ENCODE results near the gene AGPAT4.
"Not testable (repeated sequence)": the region's sequence is repeated elsewhere in the genome, so short reads cannot be mapped to it uniquely, and the experiment has no call there.

Gene AGPAT4

DNA sequence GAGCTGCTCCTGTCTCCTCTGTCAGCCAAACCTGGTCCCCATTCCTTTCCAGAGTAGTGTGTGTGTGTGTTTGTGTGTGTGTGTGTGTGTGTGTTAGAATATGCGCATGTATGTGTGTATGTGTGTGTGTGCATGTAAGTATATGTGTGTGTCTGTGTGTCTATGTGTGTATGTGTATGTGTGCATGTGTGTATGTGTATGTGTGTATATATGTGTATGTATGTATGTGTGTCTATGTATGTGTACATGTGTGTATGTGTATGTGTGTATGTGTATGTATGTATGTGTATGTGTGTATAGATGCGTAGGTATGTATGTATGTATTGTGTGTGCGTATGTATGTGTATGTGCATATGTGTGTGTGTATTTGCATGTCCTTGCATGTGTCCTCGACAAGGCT lies 79.5 kb downstream of the AGPAT4 start:
- DNase-seq = no peak

DNA sequence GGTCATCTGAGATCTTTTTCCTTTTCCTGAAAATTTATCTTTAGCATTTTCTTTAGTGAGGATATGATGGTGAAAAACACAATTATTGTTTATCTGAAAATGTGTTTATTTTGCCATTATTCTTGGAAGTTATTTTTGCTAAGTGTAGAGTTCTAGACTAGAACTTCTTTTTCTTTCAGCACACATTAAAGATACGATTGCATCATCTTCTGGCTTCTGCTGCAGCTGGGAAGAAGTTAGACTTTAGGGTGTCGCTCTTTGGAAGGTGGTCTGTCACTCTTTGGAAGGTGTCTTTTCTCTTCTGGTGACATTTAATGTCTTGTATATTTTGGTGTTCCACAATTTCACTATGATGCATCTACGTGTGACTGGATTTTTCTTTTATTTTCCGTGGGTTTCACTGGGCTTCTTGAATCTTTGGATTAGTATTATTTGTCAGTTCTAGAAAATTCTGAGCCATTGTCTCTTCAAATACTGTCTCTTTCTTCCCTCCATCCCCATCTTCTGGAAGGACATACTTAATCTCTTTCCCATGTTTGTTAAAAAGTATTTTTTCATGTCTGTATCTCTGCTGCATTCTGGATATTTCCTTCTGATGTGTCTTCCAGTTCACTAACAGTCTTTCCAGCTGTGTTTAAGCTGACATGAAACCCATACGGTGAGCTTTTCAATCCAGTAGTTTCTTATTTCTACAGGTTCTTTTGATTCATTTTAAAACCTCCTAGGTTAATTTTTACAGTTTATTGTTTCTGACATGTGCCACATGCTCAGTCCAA lies 81.0 kb downstream of the AGPAT4 start:
- no peak for DNase-seq

DNA sequence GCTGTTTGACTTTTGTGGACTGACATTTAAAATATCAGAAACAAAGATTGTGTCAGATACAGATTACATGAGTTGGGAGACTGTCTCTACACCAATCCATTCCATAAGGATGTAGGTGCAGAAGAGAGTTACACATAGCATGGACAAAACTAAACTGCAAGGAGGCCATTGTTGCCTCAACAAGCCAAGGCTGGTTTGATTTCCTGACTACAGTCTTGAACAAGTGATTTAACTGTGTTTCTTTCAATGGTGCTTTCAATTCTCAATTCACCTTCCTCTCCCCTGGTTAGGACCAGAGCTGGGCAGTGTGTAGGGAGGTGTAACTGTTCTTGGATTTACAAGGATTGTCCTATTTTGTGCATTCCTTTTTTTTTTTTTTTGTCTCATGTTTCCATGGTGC lies 82.2 kb downstream of the AGPAT4 start:
- DNase-seq = no peak

DNA sequence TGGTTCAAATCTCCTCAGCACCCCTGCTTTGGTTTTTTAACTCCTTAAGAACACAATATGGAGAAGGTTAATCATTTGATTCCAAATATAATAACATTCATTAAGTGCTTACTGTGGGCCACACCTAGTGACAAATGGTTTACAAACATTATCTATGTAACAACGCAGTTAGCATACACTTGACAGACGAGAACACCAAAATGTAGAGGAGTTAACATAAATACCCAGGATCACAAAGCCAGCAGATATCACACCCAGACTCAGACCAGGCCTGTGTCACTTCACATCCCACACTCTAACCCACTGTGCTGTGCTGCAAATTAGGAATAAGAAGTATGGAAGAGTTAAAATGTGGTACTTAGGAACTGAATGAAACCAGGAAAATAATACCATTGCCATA lies 82.9 kb downstream of the AGPAT4 start:
- DNase-seq = no peak

DNA sequence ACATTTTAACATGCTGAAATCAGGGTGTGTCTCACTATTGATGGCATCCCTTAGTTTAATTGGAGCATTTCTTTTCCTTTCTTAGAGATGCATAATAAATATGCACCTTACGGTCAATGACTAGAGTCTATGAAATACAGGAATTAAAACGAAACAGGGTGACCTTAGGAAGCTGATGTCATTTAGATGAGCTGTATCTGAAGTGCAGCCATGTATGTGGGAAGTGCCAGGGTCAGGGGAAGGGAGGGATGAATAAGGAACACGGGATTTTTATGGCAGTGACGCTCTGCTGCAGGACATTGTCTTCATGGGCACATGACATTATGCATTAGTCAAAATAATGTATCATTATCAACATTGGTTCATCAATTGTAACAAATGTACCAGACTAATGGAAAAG lies 84.0 kb downstream of the AGPAT4 start:
- DNase-seq = no peak

DNA sequence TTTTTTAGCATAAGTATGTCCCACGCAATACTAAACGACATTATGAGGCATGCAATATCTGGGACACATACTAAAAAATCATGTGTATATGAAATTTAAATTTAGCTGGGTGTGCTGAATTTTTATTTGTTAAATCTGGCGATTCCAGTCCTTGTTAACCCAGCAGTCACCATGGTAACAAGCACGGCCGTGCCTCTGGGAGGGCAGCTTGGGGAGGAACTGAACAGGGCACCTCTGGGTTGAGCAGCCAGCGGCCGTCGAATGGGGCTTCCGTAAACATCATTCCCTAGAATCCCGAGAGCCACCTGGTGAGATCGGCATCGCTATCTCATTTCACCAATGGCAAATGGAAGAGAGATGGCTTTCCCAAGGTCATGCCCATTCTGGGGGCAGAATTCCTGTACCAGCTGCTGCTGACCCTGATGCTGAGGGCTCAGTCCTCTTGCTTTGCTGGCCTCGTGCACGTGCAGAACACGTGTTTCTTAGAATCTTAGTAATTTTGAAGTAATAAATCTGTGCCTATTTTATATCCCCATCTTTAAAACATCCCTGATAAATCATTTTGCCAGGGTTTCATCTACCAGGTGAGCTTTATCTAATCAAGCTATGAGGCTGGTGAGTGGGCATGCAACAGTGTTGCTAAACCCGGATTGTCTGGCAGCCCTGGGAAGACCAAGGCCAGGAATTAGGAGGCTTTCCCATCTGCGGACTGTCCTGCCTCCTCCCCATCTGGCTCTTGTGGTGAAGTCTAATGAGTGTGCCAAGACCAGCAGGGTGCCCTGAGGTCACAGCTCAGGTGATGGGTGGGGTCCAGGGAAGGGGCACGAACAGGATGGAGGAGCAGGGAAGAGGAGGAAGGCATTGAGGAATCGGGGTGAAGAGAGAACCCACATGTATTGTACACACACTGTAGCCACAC lies 85.1 kb downstream of the AGPAT4 start:
- no peak for DNase-seq

DNA sequence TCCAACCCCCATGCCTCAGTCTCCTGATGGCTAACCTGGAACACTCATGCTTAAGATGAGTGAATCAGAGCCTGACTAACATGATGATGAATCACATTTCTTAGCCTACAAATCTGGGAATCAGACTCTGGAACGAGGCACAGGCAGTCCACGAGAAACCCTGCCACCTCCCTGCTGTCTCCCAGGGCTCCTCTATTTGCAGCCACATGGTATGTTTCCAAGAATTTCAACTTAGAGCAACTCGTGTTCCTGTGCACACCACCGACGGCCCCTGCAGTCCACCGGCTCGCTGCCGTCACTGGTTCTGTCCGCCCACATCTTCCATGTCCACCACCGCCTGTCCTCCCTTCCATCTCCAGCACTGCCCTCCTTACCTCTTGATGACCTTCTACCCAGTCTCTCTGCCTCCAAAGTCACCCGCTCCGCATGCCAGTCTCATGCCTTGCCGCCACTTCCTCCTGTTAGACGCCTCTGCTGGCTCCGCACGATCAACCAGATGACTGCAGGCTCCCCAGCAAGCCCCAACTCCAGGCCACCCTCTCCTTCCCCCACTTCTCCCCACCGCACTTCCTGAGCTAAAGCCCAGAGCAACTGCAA lies 87.6 kb downstream of the AGPAT4 start:
- peak in 1 of 2 experiments; percentile 24 for DNase-seq

DNA sequence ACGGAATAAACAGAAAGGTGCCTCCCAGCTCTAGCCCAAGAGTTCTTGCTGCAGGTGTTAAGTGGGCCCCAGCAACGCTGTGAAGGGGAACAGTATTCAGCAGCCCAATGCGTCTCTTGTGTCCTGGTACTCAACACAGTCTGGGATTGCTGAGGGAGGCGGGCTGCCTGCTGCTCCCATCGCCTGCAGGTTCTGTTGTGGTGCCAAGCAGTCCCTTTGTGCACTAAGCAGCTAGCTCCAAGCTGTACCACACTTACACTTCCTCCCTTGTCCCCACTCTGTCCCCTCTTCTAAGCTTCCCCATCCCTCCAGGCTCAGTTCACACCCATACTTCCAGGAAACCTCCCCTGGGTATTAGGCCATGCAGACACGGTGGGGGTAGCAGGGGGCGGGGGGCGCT lies 92.7 kb downstream of the AGPAT4 start:
- DNase-seq = no peak

DNA sequence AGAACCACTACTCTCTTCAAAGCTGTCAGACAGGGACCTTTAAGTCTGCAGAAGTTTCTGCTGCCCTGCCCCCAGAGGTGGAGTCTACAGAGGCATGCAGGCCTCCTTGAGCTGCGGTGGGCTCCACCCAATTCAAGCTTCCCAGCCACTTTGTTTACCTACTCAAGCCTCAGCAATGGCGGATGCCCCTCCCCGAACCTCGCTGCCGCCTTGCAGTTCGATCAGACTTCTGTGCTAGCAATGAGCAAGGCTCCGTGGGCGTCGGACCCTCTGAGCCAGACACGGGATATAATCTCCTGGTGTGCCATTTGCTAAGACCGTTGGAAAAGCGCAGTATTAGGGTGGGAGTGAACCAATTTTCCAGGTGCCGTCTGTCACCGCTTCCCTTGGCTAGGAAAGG lies 95.7 kb downstream of the AGPAT4 start:
- not testable (repeated sequence) for DNase-seq

DNA sequence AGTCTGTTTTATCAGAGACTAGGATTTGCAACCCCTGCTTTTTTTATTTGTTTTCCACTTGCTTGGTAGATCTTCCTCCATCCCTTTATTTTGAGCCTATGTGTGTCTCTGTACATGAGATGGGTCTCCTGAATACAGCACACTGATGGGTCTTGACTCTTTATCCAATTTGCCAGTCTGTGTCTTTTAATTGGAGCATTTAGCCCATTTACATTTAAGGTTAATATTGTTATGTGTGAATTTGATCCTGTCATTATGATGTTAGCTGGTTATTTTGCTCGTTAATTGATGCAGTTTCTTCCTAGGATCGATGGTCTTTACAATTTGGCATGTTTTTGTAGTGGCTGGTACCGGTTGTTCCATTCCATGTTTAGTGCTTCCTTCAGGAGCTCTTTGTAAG lies 97.4 kb downstream of the AGPAT4 start:
- not testable (repeated sequence) for DNase-seq

DNA sequence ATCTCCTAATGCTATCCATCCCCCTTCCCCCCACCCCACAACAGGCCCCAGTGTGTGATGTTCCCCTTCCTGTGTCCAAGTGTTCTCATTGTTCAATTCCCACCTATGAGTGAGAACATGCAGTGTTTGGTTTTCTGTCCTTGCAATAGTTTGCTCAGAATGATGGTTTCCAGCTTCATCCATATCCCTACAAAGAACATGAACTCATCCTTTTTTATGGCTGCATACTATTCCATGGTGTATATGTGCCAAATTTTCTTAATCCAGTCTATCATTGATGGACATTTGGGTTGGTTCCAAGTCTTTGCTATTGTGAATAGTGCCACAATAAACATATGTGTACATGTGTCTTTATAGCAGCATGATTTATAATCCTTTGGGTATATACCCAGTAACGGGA lies 101.1 kb downstream of the AGPAT4 start:
- not testable (repeated sequence) for DNase-seq

DNA sequence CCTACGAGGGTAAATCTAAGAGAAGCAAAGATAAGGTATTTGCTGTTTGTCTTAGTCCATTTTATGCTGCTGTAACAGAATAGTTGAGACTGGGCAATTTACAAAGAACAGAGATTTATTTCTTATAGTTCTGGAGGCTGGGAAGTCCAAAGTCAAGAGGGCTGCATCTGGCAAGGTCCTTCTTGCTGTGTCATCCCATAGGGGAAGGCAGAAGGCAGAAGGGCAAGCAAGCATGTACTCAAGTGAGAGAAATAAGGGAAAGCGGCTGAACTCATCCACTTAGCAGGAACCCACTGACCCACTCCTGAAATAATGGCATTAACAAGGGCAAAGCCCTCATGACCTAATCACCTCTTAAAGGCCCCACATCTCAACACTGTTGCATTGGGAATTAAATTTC lies 102.7 kb downstream of the AGPAT4 start:
- DNase-seq = no peak

DNA sequence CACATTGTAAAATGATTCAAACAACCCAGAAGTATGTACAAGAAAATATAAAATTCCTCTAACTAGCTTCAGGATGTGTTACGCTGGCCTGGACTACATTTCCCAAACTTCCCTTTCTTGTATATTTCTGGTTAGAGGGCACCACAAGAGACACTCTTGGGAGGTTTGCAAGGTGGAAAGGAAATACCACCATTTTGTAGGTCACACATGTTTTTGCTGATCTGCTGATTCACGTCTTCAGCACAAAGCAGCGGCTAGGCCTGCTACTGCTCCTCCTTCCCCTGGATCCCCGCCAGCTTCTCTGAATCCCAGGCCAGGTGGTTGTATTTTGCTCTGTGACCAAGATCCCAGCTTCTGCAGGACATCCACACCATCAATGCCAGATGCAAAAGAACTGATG lies 104.2 kb downstream of the AGPAT4 start:
- no peak for DNase-seq

DNA sequence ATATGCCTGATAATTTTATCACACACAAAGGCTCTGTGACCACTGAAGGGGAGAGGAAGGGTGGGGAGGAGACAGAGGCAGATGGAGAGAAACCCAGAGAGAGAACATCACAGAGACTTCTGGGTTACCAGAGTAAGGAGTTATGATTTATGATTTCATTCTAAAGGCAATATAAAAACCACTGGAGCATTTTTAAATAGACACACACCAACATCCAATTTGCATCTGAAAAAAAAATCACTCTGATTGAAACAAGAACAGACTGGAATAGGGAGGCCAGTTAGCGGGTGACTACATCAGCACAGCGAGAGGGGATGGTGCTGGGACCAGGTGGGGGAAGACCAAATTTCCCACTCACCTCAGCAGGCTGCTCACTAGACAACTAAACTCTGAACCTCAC lies 104.8 kb downstream of the AGPAT4 start:
- no peak for DNase-seq

DNA sequence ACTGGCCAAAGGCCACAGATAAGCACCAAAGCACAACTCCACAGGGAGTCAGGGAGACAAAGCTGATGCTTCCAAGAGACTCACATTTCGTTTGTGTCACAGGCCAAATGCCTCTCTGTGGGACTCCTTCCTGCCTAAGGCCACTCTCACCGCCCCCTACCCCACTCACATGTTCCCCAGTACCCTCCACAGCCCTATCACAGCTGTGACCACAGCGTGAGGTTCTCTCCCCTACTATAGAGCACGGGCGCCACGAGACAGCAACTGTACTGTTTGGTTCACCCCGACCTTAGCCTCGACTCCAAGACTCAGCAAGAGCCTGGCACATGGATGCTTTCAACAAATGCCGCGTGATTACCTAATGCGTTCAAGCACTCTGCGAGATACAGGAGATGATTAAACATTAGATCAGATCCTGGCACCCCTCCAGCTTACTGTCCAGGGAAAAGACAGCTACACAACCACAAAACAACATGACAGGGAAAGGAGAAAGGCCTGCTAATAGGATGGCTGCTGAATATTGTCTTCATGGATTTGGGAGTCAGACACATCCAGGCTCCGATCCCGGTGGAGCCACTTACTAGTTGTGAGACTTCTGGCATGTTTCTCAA lies 105.5 kb downstream of the AGPAT4 start:
- peak; percentile 72 to 80 for DNase-seq

DNA sequence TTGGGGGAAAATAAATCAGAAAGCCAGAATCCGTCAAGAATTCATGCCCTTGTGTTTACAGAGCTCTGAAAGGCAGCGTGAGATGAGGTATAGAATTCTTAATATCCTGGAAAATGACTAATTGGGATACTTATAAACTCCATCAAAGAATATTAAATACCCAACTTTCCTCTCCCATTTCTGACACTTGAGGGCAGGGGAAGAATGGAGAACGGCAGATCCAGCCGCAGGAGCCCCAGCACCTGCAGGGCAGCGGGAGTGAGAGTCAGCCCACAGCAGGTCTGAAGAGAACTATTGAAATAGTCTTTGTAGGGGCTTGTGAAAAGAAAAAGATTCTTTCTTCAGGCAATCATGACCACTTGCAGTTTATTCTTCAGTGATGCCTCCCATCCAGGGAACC lies 107.2 kb downstream of the AGPAT4 start:
- DNase-seq = no peak

DNA sequence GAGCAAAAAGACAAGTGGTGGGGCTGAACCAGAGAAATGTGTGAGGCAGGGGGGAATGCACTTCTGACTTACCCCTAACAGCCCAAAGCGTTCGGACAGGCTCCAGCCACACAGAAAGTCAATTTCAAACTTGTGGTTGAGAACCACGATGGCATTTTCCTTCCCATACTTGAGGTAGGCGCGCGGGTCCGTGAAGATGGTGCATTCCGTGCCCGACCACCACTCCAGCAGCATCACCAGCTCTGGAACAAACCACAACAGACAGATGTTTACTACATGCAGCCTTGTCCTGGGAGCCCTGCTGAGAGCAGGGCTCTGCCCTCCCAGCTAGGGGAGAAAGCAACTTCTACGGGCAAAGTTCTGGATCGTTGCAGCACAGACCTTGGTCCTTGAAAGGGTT lies 107.7 kb downstream of the AGPAT4 start:
- DNase-seq = no peak

DNA sequence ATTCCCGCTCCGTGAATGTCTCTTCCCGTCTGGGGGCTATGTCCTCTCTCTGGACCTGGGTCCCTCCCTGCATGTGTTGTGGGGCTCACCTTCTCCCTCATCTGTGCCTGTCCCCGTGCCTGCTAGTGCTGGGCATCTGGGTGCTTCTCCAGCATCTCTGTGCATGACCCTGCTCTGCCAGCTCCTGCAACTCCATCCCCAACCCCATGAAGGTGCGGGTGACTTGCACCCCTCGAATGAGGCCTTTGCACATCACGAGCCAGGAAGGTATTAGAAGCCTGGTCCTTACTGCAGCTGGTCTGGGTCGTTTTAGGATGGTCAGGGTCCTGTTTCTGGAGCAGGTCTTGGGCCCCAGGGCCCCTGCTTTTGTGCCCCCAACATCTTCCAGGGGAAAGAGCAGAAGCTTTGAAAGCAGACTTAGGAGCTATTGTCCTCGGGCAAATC lies 109.7 kb downstream of the AGPAT4 start:
- no peak for DNase-seq

DNA sequence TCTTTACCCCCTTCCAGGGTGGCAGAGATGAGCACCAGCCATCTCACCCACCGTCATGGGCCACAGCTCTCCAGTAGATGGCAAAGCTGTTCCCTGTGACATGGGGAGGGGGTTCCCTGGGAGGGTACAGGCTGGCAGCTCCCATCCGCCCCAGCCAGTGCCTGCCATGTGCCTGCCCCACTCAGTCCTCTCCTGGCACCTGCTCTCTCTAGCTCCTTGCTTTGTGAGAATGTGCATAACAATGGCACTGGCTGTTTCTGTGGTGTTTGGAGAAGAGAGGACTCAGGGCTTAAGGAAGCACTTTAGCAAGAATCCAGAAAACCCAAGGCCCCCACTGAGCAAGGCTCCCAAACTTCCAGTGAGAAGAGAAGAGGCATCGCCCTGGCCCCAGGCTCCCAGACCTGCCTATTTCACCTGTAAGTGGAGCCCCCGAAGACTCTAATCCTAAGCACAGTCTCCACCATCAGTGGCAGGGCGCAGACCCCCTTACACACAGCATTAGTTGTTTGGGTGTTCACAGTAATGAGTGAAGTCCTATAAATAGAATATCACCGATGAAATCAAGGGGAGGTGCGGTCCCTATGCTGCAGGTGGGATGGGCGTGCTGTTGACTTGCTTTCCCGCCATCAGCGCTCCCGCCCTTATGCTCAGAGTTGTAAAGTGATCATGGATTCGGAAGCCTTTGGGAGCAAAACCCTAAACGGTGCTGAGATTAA lies 110.2 kb downstream of the AGPAT4 start:
- DNase-seq = no peak

DNA sequence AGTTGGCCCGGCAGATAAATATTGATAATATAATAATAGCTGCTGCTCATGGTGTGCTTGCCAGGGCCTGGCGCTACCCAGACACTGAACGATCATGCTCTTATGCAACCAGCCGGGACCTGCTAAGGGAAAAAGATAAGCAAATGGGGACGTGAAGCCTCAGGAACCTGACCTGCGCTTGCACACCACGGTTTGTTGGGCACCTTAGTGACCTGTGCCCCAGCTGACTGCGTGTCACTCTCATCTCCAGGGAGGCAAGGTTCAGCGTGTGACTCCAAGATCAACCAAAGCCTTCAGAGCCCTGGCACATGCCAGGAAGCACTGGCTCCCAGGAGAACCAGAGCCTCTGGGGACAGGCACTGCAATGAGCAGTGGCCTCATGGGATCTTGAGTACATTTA lies 111.1 kb downstream of the AGPAT4 start:
- DNase-seq = no peak

DNA sequence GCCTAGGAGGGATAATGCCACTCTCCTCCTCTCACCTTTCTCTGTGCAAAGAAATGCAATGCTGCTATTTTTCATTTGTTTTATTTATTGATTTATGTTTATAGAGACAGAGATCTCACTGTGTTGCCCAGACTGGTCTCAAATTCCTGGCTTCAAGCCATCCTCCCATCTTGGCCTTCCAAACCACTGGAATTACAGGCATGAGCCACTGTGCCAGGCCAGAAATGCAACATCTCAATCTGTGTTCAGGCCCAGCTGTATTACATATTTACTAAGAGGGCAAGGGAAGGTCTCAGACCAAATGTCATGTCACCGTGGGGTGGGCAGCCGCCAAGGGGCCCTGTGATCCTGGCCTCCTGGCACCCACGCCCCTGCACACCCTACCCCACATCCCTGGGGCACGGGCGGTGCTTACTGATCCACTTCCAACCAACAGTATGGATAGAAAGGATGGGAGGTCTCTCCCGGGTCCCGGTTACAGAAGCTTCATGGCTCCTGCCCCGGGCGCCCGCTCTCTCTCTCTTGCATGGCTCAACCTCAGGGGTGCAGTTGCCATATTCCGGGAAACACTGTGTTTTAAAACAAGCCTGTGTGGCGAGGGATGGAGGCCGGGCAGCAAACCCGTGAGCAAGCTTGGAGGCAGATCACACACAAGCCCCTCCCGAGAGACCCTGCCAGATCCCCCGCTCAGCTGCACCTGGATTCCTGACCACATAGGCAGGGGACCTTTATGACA lies 111.8 kb downstream of the AGPAT4 start:
- DNase-seq = no peak

DNA sequence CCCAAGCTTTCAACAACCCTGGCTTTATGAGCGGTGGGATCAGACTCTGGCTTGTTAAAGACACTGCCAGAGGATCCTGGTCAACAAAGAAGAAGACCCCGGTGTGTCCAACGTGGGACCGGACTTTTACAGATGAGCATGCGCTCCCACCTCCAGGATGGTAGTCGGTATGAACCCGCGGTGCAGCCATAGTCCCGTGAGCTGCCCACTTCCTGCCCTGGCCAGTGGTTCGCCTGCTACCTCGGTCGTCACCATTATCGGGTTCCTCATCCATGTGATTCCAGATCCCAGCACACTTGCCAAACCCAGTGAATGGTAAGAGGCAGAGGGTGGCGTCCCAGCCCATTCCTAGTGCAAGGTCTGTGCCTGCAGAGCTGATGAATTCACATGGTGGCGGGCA lies 112.7 kb downstream of the AGPAT4 start:
- DNase-seq = no peak
